ENCODE measurements around the gene NR2C2. TPM values are rescaled to one million over a fixed set of nuclear protein-coding genes. Genes with fewer than 3 reads are reported as not detected.

NR2C2 gene
- total and polyA plus RNA-seq, 9 of the 15 experiments (the other 6 are each of a cell fraction or from before 2014, with no cell fraction given) = 6.1 to 33.0 (median 14.6) TPM

- TF ChIP-seq CBX8 (IDR thresholded peaks at IDR 0.05; ENCODE audit: borderline replicate concordance, extremely low read depth, low read depth, low read length, poor library complexity, severe bottlenecking) (no peak), CEBPB (tag; IDR thresholded peaks at IDR 0.05) (peak; percentile 76), SMAD2 (IDR thresholded peaks at IDR 0.05; ENCODE audit: low read depth, low read length) (no peak), ZNF318 (IDR thresholded peaks at IDR 0.05; ENCODE audit: borderline replicate concordance in 1 of 2, low read depth in 1 of 2) (no peak), E2F6 (IDR thresholded peaks at IDR 0.05; ENCODE audit: borderline replicate concordance in 1 of 2, extremely low read depth in 1 of 2, insufficient read depth in 1 of 2, insufficient read length in 1 of 2, low read depth in 1 of 2, low read length in 1 of 2, poor library complexity in 1 of 2, severe bottlenecking in 1 of 2) (no peak), SMARCE1 (IDR thresholded peaks at IDR 0.05) (peak; percentile 51; the same call in 1 of the 2 replicates), HMG20A (CRISPR knock-in tag; conservative IDR thresholded peaks at IDR 0.05) (no peak), ZEB2 (IDR thresholded peaks at IDR 0.05) (no peak), PTBP1 (IDR thresholded peaks at IDR 0.05; ENCODE audit: low read depth, low read length) (no peak), PATZ1 (CRISPR knock-in tag; IDR thresholded peaks at IDR 0.05; ENCODE audit: borderline replicate concordance) (no peak), HINFP (tag; conservative IDR thresholded peaks at IDR 0.05; ENCODE audit: low read depth) (no peak), LEF1 (IDR thresholded peaks at IDR 0.05) (no peak)
These were observed 664 bp upstream of the NR2C2 start (continued) for GRCh38 chr3:14946739-14947099.
